ENCODE measurements around the gene NLN.
"Not testable (repeated sequence)": the region's sequence is repeated elsewhere in the genome, so short reads cannot be mapped to it uniquely, and the experiment has no call there.

Gene NLN

GRCh38 chr5:65734196-65734775 is 12.3 kb downstream of the NLN start:
- not testable (repeated sequence) for DNase-seq

GRCh38 chr5:65734921-65735320 is 12.9 kb downstream of the NLN start:
- no peak for DNase-seq

GRCh38 chr5:65736011-65736410 is 14.0 kb downstream of the NLN start:
- no peak for DNase-seq

DNA sequence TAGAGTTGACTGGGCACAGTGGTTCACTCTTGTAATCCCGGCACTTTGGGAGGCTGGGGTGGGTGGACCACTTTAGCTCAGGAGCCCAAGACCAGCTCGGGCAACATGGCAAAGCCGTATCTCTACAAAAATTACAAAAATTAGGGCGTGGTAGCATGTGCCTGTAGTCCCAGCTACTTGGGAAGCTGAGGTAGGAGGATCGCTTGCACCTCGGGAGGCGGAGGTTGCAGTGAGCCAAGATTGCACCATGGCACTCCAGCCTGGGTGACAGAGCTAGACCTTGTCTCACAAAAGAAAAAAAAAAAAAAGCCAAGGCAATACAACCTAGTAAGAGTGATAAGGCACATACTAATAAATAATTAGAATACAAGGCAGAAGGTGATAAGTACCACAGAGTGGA is 15.8 kb downstream of the NLN start:
- DNase-seq = no peak

DNA sequence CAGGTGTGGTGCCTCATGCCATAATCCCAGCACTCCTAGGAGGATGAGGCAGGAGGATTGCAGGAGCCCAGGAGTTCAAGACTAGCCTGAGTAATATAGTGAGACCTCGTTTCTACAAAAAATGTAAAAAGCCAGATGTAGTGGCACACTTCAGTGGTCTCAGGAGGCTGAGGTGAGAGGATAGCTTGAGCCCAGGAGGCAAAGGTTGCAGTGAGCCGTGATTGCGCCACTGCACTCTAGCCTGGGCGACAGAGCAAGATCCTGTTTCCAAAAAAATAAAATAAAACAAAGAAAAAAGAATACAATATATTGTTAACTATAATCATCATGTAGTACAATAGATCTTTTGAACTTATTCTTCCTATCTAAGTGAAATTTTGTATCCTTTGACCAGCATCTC is 16.3 kb downstream of the NLN start:
- no peak for DNase-seq

DNA sequence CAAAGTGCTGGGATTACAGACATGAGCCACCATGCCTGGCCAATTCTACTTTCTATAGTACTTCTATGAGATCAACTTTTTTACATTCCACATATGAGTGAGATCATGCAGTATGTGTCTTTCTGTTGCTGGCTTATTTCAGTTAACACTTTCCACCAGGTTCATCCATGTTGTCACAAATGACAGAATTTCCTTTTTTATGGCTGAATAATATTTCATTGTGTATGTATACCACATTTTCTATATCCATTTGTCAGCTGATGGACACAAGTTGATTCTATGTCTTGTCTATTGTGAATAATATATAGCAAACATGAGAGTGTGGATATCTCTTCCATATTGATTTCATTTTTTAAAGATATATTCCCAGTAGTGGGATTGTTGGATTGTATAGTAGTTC is 17.2 kb downstream of the NLN start:
- DNase-seq = no peak

DNA sequence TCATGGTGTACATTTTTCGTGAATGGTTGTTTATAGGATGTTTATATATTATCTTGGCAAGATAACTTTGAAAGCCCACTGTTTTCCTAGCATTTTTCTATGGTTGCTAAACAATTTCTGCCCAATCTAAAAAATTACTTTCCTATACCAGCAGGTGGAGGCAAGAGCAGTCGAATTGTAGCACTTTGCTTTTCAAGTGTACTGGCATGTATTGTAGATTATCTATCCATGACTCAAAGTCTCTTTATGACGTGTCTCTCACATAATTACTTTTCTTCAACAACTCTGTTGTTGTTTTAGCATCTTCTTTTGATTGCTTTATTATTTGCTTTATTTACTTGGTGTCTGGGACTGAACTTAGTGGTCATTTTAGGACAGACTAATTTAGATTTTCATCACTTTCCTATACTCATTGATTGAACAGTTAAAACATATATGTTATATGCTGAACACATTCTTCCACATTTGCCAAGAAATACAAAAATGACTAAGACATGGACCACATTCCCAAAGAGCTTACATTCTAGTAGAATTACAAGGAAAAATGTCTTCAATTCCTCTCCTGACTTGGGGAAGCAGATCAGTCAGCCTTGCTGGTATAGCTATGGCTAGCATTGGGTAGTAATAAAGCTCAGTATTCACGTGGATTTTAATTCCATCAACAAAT is 20.7 kb downstream of the NLN start:
- DNase-seq = no peak

GRCh38 chr5:65749221-65749844 is 27.3 kb downstream of the NLN start:
- DNase-seq = no peak

GRCh38 chr5:65749956-65750355 is 28.0 kb downstream of the NLN start:
- DNase-seq = no peak

- no peak for DNase-seq
Measured at GRCh38 chr5:65750938-65751337, 28.9 kb downstream of the NLN start.

DNA sequence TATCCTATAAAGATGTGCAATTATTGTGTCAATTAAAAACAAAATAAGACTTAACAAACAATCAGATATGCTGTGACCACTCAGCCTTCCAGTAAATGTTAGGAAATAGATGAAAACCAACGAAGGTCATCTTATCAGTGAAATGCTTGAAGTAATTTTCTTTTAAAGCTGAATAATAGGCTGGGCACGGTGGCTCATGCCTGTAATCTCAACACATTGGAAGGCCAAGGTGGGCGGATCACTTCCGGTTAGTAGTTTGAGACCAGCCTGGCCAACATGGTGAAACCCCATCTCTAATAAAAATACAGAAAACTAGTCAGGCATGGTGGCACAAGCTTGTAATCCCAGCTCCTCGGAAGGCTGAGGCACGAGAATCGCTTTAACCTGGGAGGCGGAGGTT is 31.2 kb downstream of the NLN start:
- DNase-seq = no peak

DNA sequence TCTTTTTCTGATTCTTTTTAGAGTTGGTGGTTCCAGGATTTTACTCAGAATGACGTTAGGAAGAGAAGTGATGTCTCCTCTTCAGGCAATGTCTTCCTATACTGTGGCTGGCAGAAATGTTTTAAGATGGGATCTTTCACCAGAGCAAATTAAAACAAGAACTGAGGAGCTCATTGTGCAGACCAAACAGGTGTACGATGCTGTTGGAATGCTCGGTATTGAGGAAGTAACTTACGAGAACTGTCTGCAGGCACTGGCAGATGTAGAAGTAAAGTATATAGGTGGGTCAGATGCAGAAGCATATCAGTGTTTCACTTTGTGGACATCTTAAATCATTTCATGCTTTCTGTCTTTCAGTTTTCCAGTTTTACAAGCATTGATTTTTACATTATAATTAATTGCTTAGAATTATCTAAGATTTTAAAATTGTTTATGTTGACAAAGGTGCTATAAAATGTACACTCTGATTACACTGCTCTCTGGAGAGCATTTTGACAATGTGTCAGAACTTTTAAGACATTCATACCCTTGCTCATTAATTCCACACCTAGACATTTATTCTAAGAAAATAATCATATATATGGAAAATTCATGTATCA is 36.6 kb downstream of the NLN start:
- DNase-seq = no peak

DNA sequence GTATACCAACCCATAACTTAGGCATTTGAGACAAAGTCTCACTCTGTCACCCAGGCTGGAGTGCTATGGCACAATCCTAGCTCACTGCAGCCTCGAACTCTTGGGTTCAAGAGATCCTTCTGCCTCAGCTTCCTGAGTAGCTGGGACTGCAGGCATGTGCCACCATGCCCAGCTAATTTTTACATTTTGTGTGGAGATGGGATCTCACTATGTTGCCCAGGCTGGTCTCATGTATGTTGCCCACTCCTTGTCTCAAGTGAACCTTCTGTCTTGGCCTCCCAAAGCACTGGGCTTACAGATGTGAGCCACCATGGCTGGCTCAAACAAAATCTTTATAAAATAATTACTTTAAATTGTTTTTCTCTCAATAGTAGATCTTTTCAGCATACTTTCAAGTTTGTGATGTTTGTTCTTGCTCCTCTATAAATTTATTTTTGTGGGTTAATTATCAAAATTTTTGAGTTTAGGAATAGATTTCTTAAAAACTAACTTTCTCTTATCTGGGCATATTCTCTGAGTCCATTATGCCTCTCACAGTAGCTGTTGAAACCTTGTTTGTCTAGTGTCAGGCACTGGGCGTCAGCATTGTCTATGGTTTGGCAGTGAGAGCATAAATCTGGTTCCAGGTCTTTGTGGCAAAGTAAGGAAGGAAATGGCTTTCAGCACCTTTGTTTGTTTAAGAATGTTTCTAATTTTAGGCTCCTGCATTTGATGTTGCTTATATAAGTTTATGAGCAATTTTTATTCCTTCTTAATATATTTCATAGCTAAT is 38.7 kb downstream of the NLN start:
- no peak for DNase-seq

DNA sequence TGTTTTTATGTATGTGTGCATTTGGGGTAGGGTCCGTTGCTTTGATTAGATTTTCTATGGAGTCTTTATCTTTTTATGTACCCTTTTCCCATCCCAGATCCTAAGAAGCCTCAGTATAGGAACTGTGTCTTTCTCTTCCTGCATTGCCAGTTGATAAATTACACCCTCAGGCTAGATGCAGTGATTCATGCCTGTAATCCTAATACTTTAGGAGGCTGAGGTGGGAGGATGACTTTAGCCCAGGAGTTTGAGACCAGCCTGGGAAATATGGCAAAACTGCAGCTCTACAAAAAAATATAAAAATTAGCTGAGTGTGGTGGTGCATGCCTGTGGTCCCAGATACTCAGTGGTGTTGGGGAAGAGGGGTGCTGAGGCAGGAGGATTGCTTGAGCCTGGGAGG is 40.2 kb downstream of the NLN start:
- DNase-seq = no peak

DNA sequence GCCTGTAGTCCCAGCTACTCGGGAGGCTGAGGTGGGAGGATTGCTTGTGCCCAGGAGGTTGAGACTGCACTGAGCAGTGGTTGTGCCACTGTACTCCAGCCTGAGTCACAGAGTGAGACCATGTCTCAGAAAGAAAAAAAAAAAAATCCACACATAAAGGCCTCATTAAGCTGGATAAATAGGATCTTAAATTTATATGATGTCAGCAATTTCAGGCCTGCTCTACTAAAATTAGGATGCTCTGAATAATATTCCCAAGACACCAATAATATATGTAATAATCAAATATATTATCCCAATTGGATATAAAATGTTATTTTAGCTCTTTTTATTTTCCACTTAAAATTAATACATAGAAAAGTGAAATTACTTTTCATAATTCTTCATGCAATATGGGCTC is 43.6 kb downstream of the NLN start:
- DNase-seq = no peak

DNA sequence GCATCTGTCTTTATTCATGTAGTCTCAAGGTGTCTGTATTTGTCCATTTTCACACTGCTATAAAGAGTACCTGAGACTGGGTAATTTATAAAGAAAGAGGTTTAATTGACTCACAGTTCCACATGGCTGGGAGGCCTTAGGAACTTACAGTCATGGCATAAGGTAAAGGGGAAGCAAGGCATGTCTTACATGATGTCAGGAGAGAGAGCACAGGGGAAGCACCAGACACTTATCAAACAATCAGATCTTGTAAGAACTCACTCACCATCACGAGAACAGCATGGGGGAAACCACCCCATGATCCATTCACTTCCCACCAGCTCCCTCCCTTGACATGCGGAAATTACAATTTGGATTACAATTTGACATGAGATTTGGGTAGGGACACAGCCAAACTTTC is 44.2 kb downstream of the NLN start:
- DNase-seq = no peak

- DNase-seq = no peak
Measured at GRCh38 chr5:65766781-65767180, 44.8 kb downstream of the NLN start.

DNA sequence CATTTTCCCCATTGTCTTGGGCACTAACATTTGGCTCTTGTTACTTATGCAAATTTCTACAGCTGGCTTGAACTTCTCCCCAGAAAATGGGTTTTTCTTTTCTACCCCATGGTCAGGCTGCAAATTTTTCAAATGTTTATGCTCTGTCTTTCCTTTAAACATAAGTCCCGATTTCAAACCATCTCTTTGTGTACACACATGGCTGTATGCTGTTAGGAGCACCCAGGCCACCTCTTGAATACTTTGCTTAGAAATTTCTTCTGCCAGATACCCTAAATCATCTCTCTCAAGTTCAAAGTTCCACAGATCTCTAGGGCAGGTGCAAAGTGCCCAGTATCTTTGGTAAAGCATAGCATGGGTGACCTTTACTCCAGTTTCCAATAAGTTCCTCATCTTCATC is 45.6 kb downstream of the NLN start:
- no peak for DNase-seq

DNA sequence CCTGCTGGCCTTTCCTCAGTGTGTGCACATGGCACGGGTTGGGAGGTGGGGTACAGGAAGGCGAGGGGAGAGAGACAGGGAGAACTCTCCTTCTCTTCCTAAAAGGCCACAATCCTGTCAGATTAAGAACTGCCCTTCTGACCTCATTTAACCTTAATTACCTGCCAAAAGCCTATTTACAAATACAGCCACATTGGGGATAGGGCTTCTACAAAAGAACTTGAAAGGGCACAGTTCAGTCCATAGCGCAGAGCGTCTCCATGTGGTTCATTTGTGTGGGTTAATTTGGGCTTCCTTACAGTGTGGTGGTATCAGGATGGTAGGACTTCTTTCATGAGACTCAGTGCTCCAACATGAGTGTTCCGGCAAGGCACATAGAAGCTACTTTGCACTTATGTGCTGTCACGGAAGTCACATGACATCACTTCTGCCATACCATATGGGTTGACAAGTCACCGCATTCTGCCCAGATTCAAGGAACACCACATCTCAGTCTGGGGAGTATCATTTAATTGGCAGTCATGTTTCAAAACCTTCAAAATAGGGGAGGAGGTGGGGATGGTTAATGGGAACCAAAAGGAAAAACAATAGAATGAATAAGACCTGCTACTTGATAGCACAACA is 46.8 kb downstream of the NLN start:
- DNase-seq = no peak

DNA sequence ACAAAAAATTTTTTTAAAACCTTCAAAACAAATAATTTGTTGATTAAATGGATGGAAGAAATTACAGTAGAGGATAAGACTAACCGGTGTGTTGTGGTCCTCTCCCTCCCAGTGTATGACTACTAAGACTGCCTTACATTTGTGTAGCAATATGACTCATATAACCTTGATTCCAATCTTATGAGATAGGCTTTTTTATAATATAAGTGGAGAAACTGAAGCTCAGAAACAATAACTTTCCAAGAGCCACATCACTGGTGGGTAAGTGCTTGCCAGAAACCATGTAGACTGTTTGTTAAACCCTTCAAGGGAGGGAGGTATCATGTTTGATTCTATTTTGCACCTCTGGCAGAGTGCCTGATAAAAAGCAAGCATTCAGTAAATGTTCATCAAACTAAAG is 47.5 kb downstream of the NLN start:
- no peak for DNase-seq

GRCh38 chr5:65771266-65771665 is 49.3 kb downstream of the NLN start:
- no peak for DNase-seq

- DNase-seq = not testable (repeated sequence)
Measured at GRCh38 chr5:65772963-65773362, 51.0 kb downstream of the NLN start.

DNA sequence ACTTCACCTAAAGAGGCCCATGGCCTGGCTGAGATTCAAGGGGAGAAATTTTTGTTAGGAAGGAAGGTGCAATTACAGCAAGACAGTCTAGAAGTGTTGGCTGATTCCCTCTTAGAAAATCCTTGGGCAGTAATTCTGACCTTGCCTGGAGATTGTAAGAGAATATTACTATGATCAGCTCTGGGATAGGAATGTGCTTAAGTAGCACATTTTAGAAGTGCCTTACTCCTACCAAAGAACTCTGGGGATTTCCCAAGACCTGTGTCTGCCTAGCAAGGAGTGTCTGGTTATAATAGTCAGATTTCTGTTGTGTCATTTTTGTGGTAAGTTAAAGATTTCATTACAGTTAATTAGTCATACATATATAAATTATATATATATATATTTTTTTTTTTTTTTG is 52.3 kb downstream of the NLN start:
- DNase-seq = no peak

Data from right forelimb (tissue), 1 donor.